ENCODE results near the gene AMZ2.
"Not testable (repeated sequence)": the region's sequence is repeated elsewhere in the genome, so short reads cannot be mapped to it uniquely, and the experiment has no call there.

The AMZ2 gene

GRCh38 chr17:68225055-68225454, 22.8 kb upstream of the AMZ2 start:
- not testable (repeated sequence) for H3K36me3 ChIP-seq (ENCODE audit: control insufficient read depth, insufficient read depth, low read length, severe bottlenecking)

GRCh38 chr17:68228039-68228680, 19.7 kb upstream of the AMZ2 start:
- not testable (repeated sequence) for H3K9ac ChIP-seq (ENCODE audit: low read length); DNase-seq (ENCODE audit: low read depth); H3K9me3 ChIP-seq (ENCODE audit: control insufficient read depth, low read length); H3K36me3 ChIP-seq (ENCODE audit: control insufficient read depth, insufficient read depth, low read length, severe bottlenecking); H3K27me3 ChIP-seq (replicated peaks; ENCODE audit: control insufficient read depth, insufficient read depth, low read length); H3K4me1 ChIP-seq (ENCODE audit: control insufficient read depth, insufficient read depth, low read length); H3K4me3 ChIP-seq (ENCODE audit: low read length)

More at GRCh38 chr17:68225055-68225454, 22.8 kb upstream of the AMZ2 start:
- not testable (repeated sequence) for H3K9ac ChIP-seq (ENCODE audit: low read length); H3K4me3 ChIP-seq (ENCODE audit: low read length); H3K27me3 ChIP-seq (replicated peaks; ENCODE audit: control insufficient read depth, insufficient read depth, low read length); H3K9me3 ChIP-seq (ENCODE audit: control insufficient read depth, low read length); DNase-seq (ENCODE audit: low read depth); H3K4me1 ChIP-seq (ENCODE audit: control insufficient read depth, insufficient read depth, low read length)

- H3K9ac ChIP-seq (ENCODE audit: low read length) = no peak overlapping the region
- no peaks in the 10 kb centered on the region for H3K4me1 ChIP-seq (ENCODE audit: control insufficient read depth, insufficient read depth, low read length)
- H3K36me3 ChIP-seq (ENCODE audit: control insufficient read depth, insufficient read depth, low read length, severe bottlenecking) = no peaks in the 10 kb centered on the region
- H3K27me3 ChIP-seq (replicated peaks; ENCODE audit: control insufficient read depth, insufficient read depth, low read length) = no peaks in the 10 kb centered on the region
- H3K4me3 ChIP-seq (ENCODE audit: low read length) = no peak overlapping the region
- no peaks in the 10 kb centered on the region for H3K9me3 ChIP-seq (ENCODE audit: control insufficient read depth, low read length)
- no peak for DNase-seq (ENCODE audit: low read depth)
These were observed 18.8 kb upstream of the AMZ2 start for GRCh38 chr17:68228817-68229570.

GRCh38 chr17:68229619-68230018, 18.2 kb upstream of the AMZ2 start:
- no peaks in the 10 kb centered on the region for H3K4me1 ChIP-seq (ENCODE audit: control insufficient read depth, insufficient read depth, low read length)
- no peak overlapping the region for H3K4me3 ChIP-seq (ENCODE audit: low read length)
- H3K27me3 ChIP-seq (replicated peaks; ENCODE audit: control insufficient read depth, insufficient read depth, low read length) = no peaks in the 10 kb centered on the region
- no peak overlapping the region for H3K9ac ChIP-seq (ENCODE audit: low read length)
- no peaks in the 10 kb centered on the region for H3K36me3 ChIP-seq (ENCODE audit: control insufficient read depth, insufficient read depth, low read length, severe bottlenecking)
- DNase-seq (ENCODE audit: low read depth) = no peak
- no peaks in the 10 kb centered on the region for H3K9me3 ChIP-seq (ENCODE audit: control insufficient read depth, low read length)

GRCh38 chr17:68231131-68231530, 16.7 kb upstream of the AMZ2 start:
- H3K4me3 ChIP-seq (ENCODE audit: low read length); H3K9ac ChIP-seq (ENCODE audit: low read length); H3K4me1 ChIP-seq (ENCODE audit: control insufficient read depth, insufficient read depth, low read length); H3K27me3 ChIP-seq (replicated peaks; ENCODE audit: control insufficient read depth, insufficient read depth, low read length); H3K9me3 ChIP-seq (ENCODE audit: control insufficient read depth, low read length); H3K36me3 ChIP-seq (ENCODE audit: control insufficient read depth, insufficient read depth, low read length, severe bottlenecking); DNase-seq (ENCODE audit: low read depth): not testable (repeated sequence)

- H3K9me3 ChIP-seq (ENCODE audit: control insufficient read depth, low read length) = no peaks in the 10 kb centered on the region
- H3K4me3 ChIP-seq (ENCODE audit: low read length) = no peak overlapping the region
- H3K4me1 ChIP-seq (ENCODE audit: control insufficient read depth, insufficient read depth, low read length) = no peaks in the 10 kb centered on the region
- no peak overlapping the region for H3K9ac ChIP-seq (ENCODE audit: low read length)
- H3K27me3 ChIP-seq (replicated peaks; ENCODE audit: control insufficient read depth, insufficient read depth, low read length) = no peaks in the 10 kb centered on the region
- DNase-seq (ENCODE audit: low read depth) = no peak
- H3K36me3 ChIP-seq (ENCODE audit: control insufficient read depth, insufficient read depth, low read length, severe bottlenecking) = no peaks in the 10 kb centered on the region
These were observed 16.3 kb upstream of the AMZ2 start for GRCh38 chr17:68231541-68231940.

- not testable (repeated sequence) for DNase-seq (ENCODE audit: low read depth)
These were observed 15.1 kb upstream of the AMZ2 start for GRCh38 chr17:68232741-68233140.

GRCh38 chr17:68234726-68235335, 13.0 kb upstream of the AMZ2 start:
- H3K36me3 ChIP-seq (ENCODE audit: control insufficient read depth, insufficient read depth, low read length, severe bottlenecking); H3K27me3 ChIP-seq (replicated peaks; ENCODE audit: control insufficient read depth, insufficient read depth, low read length); H3K4me1 ChIP-seq (ENCODE audit: control insufficient read depth, insufficient read depth, low read length); H3K4me3 ChIP-seq (ENCODE audit: low read length); H3K9ac ChIP-seq (ENCODE audit: low read length); H3K9me3 ChIP-seq (ENCODE audit: control insufficient read depth, low read length): not testable (repeated sequence)
- peak; percentile 55 for DNase-seq (ENCODE audit: low read depth)

More at GRCh38 chr17:68232741-68233140, 15.1 kb upstream of the AMZ2 start:
- H3K9ac ChIP-seq (ENCODE audit: low read length); H3K4me3 ChIP-seq (ENCODE audit: low read length); H3K9me3 ChIP-seq (ENCODE audit: control insufficient read depth, low read length); H3K4me1 ChIP-seq (ENCODE audit: control insufficient read depth, insufficient read depth, low read length); H3K27me3 ChIP-seq (replicated peaks; ENCODE audit: control insufficient read depth, insufficient read depth, low read length); H3K36me3 ChIP-seq (ENCODE audit: control insufficient read depth, insufficient read depth, low read length, severe bottlenecking): not testable (repeated sequence)

GRCh38 chr17:68235336-68235791, 12.5 kb upstream of the AMZ2 start:
- H3K4me1 ChIP-seq (ENCODE audit: control insufficient read depth, insufficient read depth, low read length); H3K9ac ChIP-seq (ENCODE audit: low read length); H3K27me3 ChIP-seq (replicated peaks; ENCODE audit: control insufficient read depth, insufficient read depth, low read length); DNase-seq (ENCODE audit: low read depth); H3K9me3 ChIP-seq (ENCODE audit: control insufficient read depth, low read length); H3K4me3 ChIP-seq (ENCODE audit: low read length); H3K36me3 ChIP-seq (ENCODE audit: control insufficient read depth, insufficient read depth, low read length, severe bottlenecking): not testable (repeated sequence)

- not testable (repeated sequence) for H3K9ac ChIP-seq (ENCODE audit: low read length); H3K4me3 ChIP-seq (ENCODE audit: low read length); H3K9me3 ChIP-seq (ENCODE audit: control insufficient read depth, low read length); H3K4me1 ChIP-seq (ENCODE audit: control insufficient read depth, insufficient read depth, low read length); H3K36me3 ChIP-seq (ENCODE audit: control insufficient read depth, insufficient read depth, low read length, severe bottlenecking); H3K27me3 ChIP-seq (replicated peaks; ENCODE audit: control insufficient read depth, insufficient read depth, low read length); DNase-seq (ENCODE audit: low read depth)
These were observed 10.3 kb upstream of the AMZ2 start for GRCh38 chr17:68237369-68238163.

Measured in adipocyte (in vitro differentiated cells).